ENCODE measurements around the gene TMOD3. TPM values are rescaled to one million over a fixed set of nuclear protein-coding genes. Genes with fewer than 3 reads are reported as not detected.

Gene TMOD3
- total and polyA plus RNA-seq, 2 of the 8 experiments (the other 6 are each of a cell fraction or from before 2014, with no cell fraction given) = 3.9 to 29.0 TPM

GRCh38 chr15:51842265-51842664 lies 12.8 kb downstream of the TMOD3 start:
- Histone ChIP-seq H3K79me2 (ENCODE audit: control insufficient read depth in 1 of 2, insufficient read depth in 2 of 2, low read length in 2 of 2) (peaks cover 0 to 79% of the 10 kb centered on the region in 2 experiments), H2BK120ac (replicated peaks; ENCODE audit: low read depth, low read length) (no peak overlapping the region), H3K9me3 (ENCODE audit: insufficient read depth in 2 of 2, low read depth in 1 of 2, low read length in 1 of 2) (no peaks in the 10 kb centered on the region), H2BK12ac (ENCODE audit: low read depth, low read length) (no peak overlapping the region), H3K4me2 (ENCODE audit: insufficient read depth in 1 of 2, low read depth in 2 of 2, low read length in 2 of 2) (no peak overlapping the region), H4K5ac (ENCODE audit: insufficient read length, low read depth, low read length) (no peak overlapping the region), H3K27me3 (replicated peaks in 1 of 4; ENCODE audit: control insufficient read depth in 3 of 4, extremely low read depth in 1 of 4, insufficient read depth in 3 of 4, low read length in 3 of 4) (no peaks in the 10 kb centered on the region), H2BK5ac (ENCODE audit: low read depth, low read length) (no peak overlapping the region), H3K4me1 (replicated peaks in 1 of 4; ENCODE audit: control insufficient read depth in 3 of 4, insufficient read depth in 4 of 4, low read length in 3 of 4) (peaks cover 0 to 6% (median 3%) of the 10 kb centered on the region in 4 experiments; a peak in 3 of 7 replicates), H4K91ac (replicated peaks; ENCODE audit: insufficient read length, low read length) (no peak overlapping the region), H3K4me3 (ENCODE audit: extremely low read depth in 1 of 4, insufficient read depth in 2 of 4, low read depth in 3 of 4, low read length in 4 of 4) (no peak overlapping the region), H2AK5ac (ENCODE audit: low read depth, low read length) (no peak overlapping the region), H2BK20ac (ENCODE audit: low read length) (no peak overlapping the region), H3K14ac (ENCODE audit: insufficient read length) (no peak overlapping the region), H2AFZ (ENCODE audit: low read length) (no peak overlapping the region), H3K18ac (ENCODE audit: extremely low read depth, low read length) (no peak overlapping the region), H2BK15ac (ENCODE audit: low read length) (no peak overlapping the region), H4K20me1 (replicated peaks in 1 of 2; ENCODE audit: control insufficient read depth in 1 of 2, insufficient read depth in 2 of 2, low read length in 2 of 2) (peaks cover 0 to 4% of the 10 kb centered on the region in 2 experiments), H3K23me2 (ENCODE audit: low read depth, low read length) (no peaks in the 10 kb centered on the region), H3K23ac (ENCODE audit: insufficient read length) (no peak overlapping the region), H3K79me1 (ENCODE audit: low read depth, low read length) (peaks cover 11% of the 10 kb centered on the region; the same call in 1 of the 2 replicates), H3K27ac (ENCODE audit: low read depth, low read length) (no peak overlapping the region), H3K4ac (replicated peaks; ENCODE audit: insufficient read length, low read depth, low read length) (no peak overlapping the region), H3K36me3 (ENCODE audit: control insufficient read depth in 2 of 4, insufficient read depth in 4 of 4, low read length in 3 of 4) (no peaks in the 10 kb centered on the region), H3K9ac (replicated peaks in 1 of 4; ENCODE audit: extremely low read depth in 1 of 4, low read depth in 3 of 4, low read length in 3 of 4) (no peak overlapping the region), H3K56ac (replicated peaks; ENCODE audit: insufficient read length, low read depth, low read length) (no peak overlapping the region), H4K8ac (ENCODE audit: extremely low read depth, insufficient read depth, low read length) (no peak overlapping the region)
- FAIRE-seq (no peak), DNase-seq (ENCODE audit: low read depth in 1 of 2, low spot score in 2 of 2) (no peak)
- POLR2A ChIA-PET (ENCODE audit: partially characterized antibody) = interaction anchor here (1.9 kb wide), 1 partner anchor 11 kb away, joined by 6 read pairs; no protein-coding TSS in a partner anchor
- CTCF ChIA-PET (ENCODE audit: partially characterized antibody) = interaction anchor here (1.2 to 1.4 kb wide), 2 partner anchors 10 to 55 kb away, joined by 4 to 6 read pairs; no protein-coding TSS in a partner anchor
- 83% methylated on average over 3 of the region's 3 CpGs; no CpG with 5 or more reads in 1 of the 2 experiments for WGBS, 2 experiments (ENCODE audit: extremely low coverage in 1 of 2, insufficient coverage in 1 of 2, insufficient read length in 1 of 2, insufficient replicate concordance in 2 of 2, low coverage in 1 of 2, low lambda C conversion rate in 2 of 2, missing lambda C conversion rate in 1 of 2)
- TF ChIP-seq SP2 (IDR thresholded peaks at IDR 0.05; ENCODE audit: low read length) (no peak), POLR2AphosphoS5 (IDR thresholded peaks at IDR 0.05; ENCODE audit: low read depth, low read length) (no peak), FOSL1 (IDR thresholded peaks at IDR 0.05; ENCODE audit: insufficient read depth, low read depth, low read length) (no peak), BACH1 (IDR thresholded peaks at IDR 0.05; ENCODE audit: low read length) (no peak), TAF1 (IDR thresholded peaks at IDR 0.05; ENCODE audit: low read depth, low read length) (no peak), RAD21 (IDR thresholded peaks at IDR 0.05 in 1 of 2, conservative IDR thresholded peaks at IDR 0.05 in 1 of 2; ENCODE audit: low read depth in 2 of 2, low read length in 2 of 2) (no peak), SRF (IDR thresholded peaks at IDR 0.05; ENCODE audit: low read depth, low read length) (no peak), BCL11A (IDR thresholded peaks at IDR 0.05; ENCODE audit: low read depth in 2 of 2, low read length in 2 of 2) (no peak), SIX5 (IDR thresholded peaks at IDR 0.05; ENCODE audit: low read depth, low read length) (no peak), TBP (IDR thresholded peaks at IDR 0.05; ENCODE audit: low read depth, low read length) (no peak), ATF2 (IDR thresholded peaks at IDR 0.05; ENCODE audit: low read length) (no peak), KDM5A (IDR thresholded peaks at IDR 0.05; ENCODE audit: low read length) (no peak), POLR2A (IDR thresholded peaks at IDR 0.05; ENCODE audit: control extremely low read depth in 1 of 2, low read depth in 2 of 2, low read length in 2 of 2) (no peak), CBX8 (IDR thresholded peaks at IDR 0.05; ENCODE audit: borderline replicate concordance, low read depth, low read length) (no peak)
